Thyroid gland (tissue), 4 donors: Measurements from ENCODE around the gene TGFB1.

Source experiments
- CTCF ChIP-seq, 6 experiments: fragments of 200-600 bp in 3 of 6; fragments of 450-650 bp in 3 of 6; sonication (generic) in 3 of 6; IDR thresholded peaks; one replicate each; pipeline ENCODE4 v1.5.1; 2016 to 2019; ENCODE audit warnings: antibody characterized with exemption in 6 of 6, mild to moderate bottlenecking in 2 of 6, inconsistent platforms in 1 of 6, moderate library complexity in 1 of 6
- POLR2A ChIP-seq, 2 donors: fragments of 450-650 bp; IDR thresholded peaks; one replicate each; pipeline ENCODE4 v1.6.1; 2017; ENCODE audit warnings: antibody characterized with exemption in 2 of 2, mild to moderate bottlenecking in 2 of 2, moderate library complexity in 1 of 2

GRCh38 chr19:41354343-41354953 lies 726 bp upstream of the TGFB1 start:
- TF ChIP-seq CTCF (IDR thresholded peaks at IDR 0.05) (no peak), POLR2A (IDR thresholded peaks at IDR 0.05) (no peak)
